Mesenchymal stem cell (in vitro differentiated cells and primary cell): ENCODE results near the gene MINDY4.

Experiments
- DNase-seq: peaks from one replicate; pipeline ENCODE4 v3.0.0-alpha.2; 2013
- H2AFZ ChIP-seq: one replicate; pipeline ENCODE4 v1.6.1; 2013; ENCODE audit warnings: low read depth, mild to moderate bottlenecking, control low read depth, inconsistent platforms, low read length, moderate library complexity
- H2AK5ac ChIP-seq: 2 replicates; pipeline ENCODE4 v1.6.1; 2013; ENCODE audit warnings: low read length, moderate library complexity, mild to moderate bottlenecking, inconsistent platforms; ENCODE audit not compliant: severe bottlenecking
- H2BK120ac ChIP-seq: one replicate; pipeline ENCODE4 v1.6.1; 2013; ENCODE audit warnings: low read depth, mild to moderate bottlenecking, inconsistent platforms, low read length, moderate library complexity
- H2BK12ac ChIP-seq, 2 experiments: one replicate each; pipeline ENCODE4 v1.6.1; 2013; ENCODE audit warnings: inconsistent platforms in 2 of 2, low read length in 2 of 2, mild to moderate bottlenecking in 2 of 2, moderate library complexity in 2 of 2, control low read depth in 1 of 2
- H2BK15ac ChIP-seq: one replicate; pipeline ENCODE4 v1.6.1; 2013; ENCODE audit warnings: mild to moderate bottlenecking, low read depth, inconsistent platforms; ENCODE audit not compliant: poor library complexity, severe bottlenecking
- H2BK5ac ChIP-seq: 2 replicates; pipeline ENCODE4 v1.6.1; 2013; ENCODE audit warnings: low read depth, mild to moderate bottlenecking, low read length, control low read depth, inconsistent platforms; ENCODE audit not compliant: poor library complexity, severe bottlenecking
- H3K14ac ChIP-seq, 2 experiments: one replicate each; pipeline ENCODE4 v1.6.1; 2013; ENCODE audit warnings: inconsistent platforms in 2 of 2, low read length in 2 of 2, control low read depth in 1 of 2, mild to moderate bottlenecking in 1 of 2, moderate library complexity in 1 of 2
- H3K18ac ChIP-seq, 2 experiments: one replicate each; pipeline ENCODE4 v1.6.1; 2013; ENCODE audit warnings: inconsistent platforms in 2 of 2, low read length in 2 of 2, control low read depth in 1 of 2, low read depth in 1 of 2, mild to moderate bottlenecking in 1 of 2
- H3K23ac ChIP-seq, 2 experiments: one replicate each; pipeline ENCODE4 v1.6.1; 2013; ENCODE audit warnings: inconsistent platforms in 2 of 2, low read length in 2 of 2, mild to moderate bottlenecking in 2 of 2, moderate library complexity in 2 of 2, control low read depth in 1 of 2
- H3K27ac ChIP-seq: 2 replicates; pipeline ENCODE4 v1.5.1; 2013; ENCODE audit warnings: mild to moderate bottlenecking, moderate library complexity, low read length, control low read depth, inconsistent platforms; ENCODE audit not compliant: poor library complexity, severe bottlenecking
- H3K27me3 ChIP-seq, 2 experiments: 2 replicates each; pipeline versions ENCODE4 v1.6.1 to v1.7.0; 2013; ENCODE audit warnings: low read length in 2 of 2, mild to moderate bottlenecking in 2 of 2, moderate library complexity in 2 of 2, control low read depth in 1 of 2, inconsistent platforms in 1 of 2; ENCODE audit not compliant: control insufficient read depth in 1 of 2, insufficient read depth in 1 of 2
- H3K36me3 ChIP-seq, 2 experiments: 2 replicates each; pipeline versions ENCODE4 v1.6.1 to v1.7.0; 2013; ENCODE audit warnings: low read length in 2 of 2, control low read depth in 1 of 2, inconsistent platforms in 1 of 2, low read depth in 1 of 2, mild to moderate bottlenecking in 1 of 2; ENCODE audit not compliant: insufficient read depth in 2 of 2, control insufficient read depth in 1 of 2
- H3K4ac ChIP-seq, 2 experiments: one replicate each; pipeline ENCODE4 v1.6.1; 2013; ENCODE audit warnings: inconsistent platforms in 2 of 2, low read length in 2 of 2, mild to moderate bottlenecking in 2 of 2, moderate library complexity in 2 of 2, control low read depth in 1 of 2, low read depth in 1 of 2
- H3K4me1 ChIP-seq: 2 replicates; pipeline ENCODE4 v1.6.1; 2013; ENCODE audit warnings: low read depth, low read length, control low read depth; ENCODE audit not compliant: control insufficient read depth, insufficient read depth
- H3K4me2 ChIP-seq: 2 replicates; pipeline ENCODE4 v1.6.1; 2013; ENCODE audit warnings: low read length, mild to moderate bottlenecking, inconsistent platforms; ENCODE audit not compliant: poor library complexity, severe bottlenecking
- H3K4me3 ChIP-seq, 2 experiments: 2 replicates each; pipeline versions ENCODE4 v1.5.1 to v1.7.0; 2013; ENCODE audit warnings: low read length in 2 of 2, mild to moderate bottlenecking in 2 of 2, control low read depth in 1 of 2, low read depth in 1 of 2; ENCODE audit not compliant: insufficient read depth in 1 of 2
- H3K79me1 ChIP-seq: replicated peaks from 2 replicates; pipeline ENCODE4 v1.6.1; 2013; ENCODE audit warnings: mild to moderate bottlenecking, control low read depth, low read length, inconsistent platforms; ENCODE audit not compliant: poor library complexity, severe bottlenecking
- H3K9ac ChIP-seq: 2 replicates; pipeline ENCODE4 v1.7.0; 2013; ENCODE audit warnings: mild to moderate bottlenecking, low read length, moderate library complexity
- H3K9me3 ChIP-seq: 2 replicates; pipeline ENCODE4 v1.7.0; 2013; ENCODE audit warnings: mild to moderate bottlenecking, low read length; ENCODE audit not compliant: control insufficient read depth
- H4K8ac ChIP-seq: one replicate; pipeline ENCODE4 v1.6.1; 2013; ENCODE audit warnings: inconsistent platforms, mild to moderate bottlenecking, low read length, moderate library complexity
- H4K91ac ChIP-seq: one replicate; pipeline ENCODE4 v1.6.1; 2013; ENCODE audit warnings: mild to moderate bottlenecking, low read length, inconsistent platforms
- WGBS: methylation state at CpG from one replicate; pipeline ENCODE4 v1.1.7; 2013; ENCODE audit warnings: mixed read lengths; 5-methylcytosine and 5-hydroxymethylcytosine counted together

MINDY4 gene

DNA sequence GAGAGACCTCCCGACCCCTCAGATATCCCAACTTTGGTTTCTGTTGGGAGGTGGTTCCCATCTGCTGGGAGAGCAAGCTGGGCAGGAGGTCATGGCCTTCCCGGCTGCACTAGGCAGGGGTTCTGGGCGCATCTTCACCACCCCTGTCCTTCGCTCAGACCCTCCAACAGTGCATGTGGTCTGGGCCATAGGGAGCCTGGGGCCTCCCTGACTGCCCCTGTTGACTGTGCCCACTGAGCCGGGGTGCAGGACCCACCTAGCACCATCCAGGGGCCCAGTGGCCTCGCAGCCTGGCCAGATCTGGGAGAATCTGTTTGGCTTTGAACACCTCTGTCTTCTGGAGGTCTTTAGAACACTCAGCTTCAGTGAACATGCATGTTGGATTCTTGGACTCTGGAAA is 38.0 kb upstream of the MINDY4 start:
- H3K27me3 ChIP-seq = peaks cover 73 to 93% of the 10 kb centered on the region in 2 experiments
- no peaks in the 10 kb centered on the region for H3K9me3 ChIP-seq
- no peak overlapping the region for H2AK5ac ChIP-seq
- H3K79me1 ChIP-seq = no peaks in the 10 kb centered on the region
- H3K4me1 ChIP-seq = peaks cover 2% of the 10 kb centered on the region
- no peak overlapping the region for H2AFZ ChIP-seq
- no peak overlapping the region for H3K4ac ChIP-seq
- H2BK15ac ChIP-seq = no peak overlapping the region
- no peak overlapping the region for H3K14ac ChIP-seq
- H3K36me3 ChIP-seq = no peaks in the 10 kb centered on the region
- H3K9ac ChIP-seq = no peak overlapping the region
- H2BK120ac ChIP-seq = no peak overlapping the region
- H4K91ac ChIP-seq = no peak overlapping the region
- DNase-seq = no peak
- no peak overlapping the region for H4K8ac ChIP-seq
- H2BK12ac ChIP-seq = no peak overlapping the region
- no peak overlapping the region for H2BK5ac ChIP-seq
- H3K4me2 ChIP-seq = no peak overlapping the region
- no peak overlapping the region for H3K18ac ChIP-seq
- no peak overlapping the region for H3K4me3 ChIP-seq
- 92% methylated on average over 6 of the region's 6 CpGs for WGBS
- no peak overlapping the region for H3K27ac ChIP-seq
- no peak overlapping the region for H3K23ac ChIP-seq

GRCh38 chr7:30733691-30734090 is 37.5 kb upstream of the MINDY4 start:
- H2BK5ac ChIP-seq = no peak overlapping the region
- peaks cover 2% of the 10 kb centered on the region for H3K4me1 ChIP-seq
- H2BK12ac ChIP-seq = no peak overlapping the region
- 84% methylated on average over 11 of the region's 11 CpGs for WGBS
- no peak overlapping the region for H4K91ac ChIP-seq
- H3K36me3 ChIP-seq = no peaks in the 10 kb centered on the region
- no peak overlapping the region for H3K4me3 ChIP-seq
- no peak overlapping the region for H3K4ac ChIP-seq
- H3K18ac ChIP-seq = no peak overlapping the region
- no peak overlapping the region for H2BK15ac ChIP-seq
- H3K9me3 ChIP-seq = no peaks in the 10 kb centered on the region
- H3K27me3 ChIP-seq = peaks cover 74 to 94% of the 10 kb centered on the region in 2 experiments
- H3K14ac ChIP-seq = no peak overlapping the region
- no peak overlapping the region for H3K9ac ChIP-seq
- no peak overlapping the region for H3K23ac ChIP-seq
- H2BK120ac ChIP-seq = no peak overlapping the region
- no peak for DNase-seq
- H2AK5ac ChIP-seq = no peak overlapping the region
- no peak overlapping the region for H4K8ac ChIP-seq
- H3K27ac ChIP-seq = no peak overlapping the region
- no peak overlapping the region for H2AFZ ChIP-seq
- H3K79me1 ChIP-seq = no peaks in the 10 kb centered on the region
- H3K4me2 ChIP-seq = no peak overlapping the region

- H3K9ac ChIP-seq = no peak overlapping the region
- H3K27me3 ChIP-seq = peaks cover 66 to 94% of the 10 kb centered on the region in 2 experiments
- no peak overlapping the region for H3K4me2 ChIP-seq
- no peaks in the 10 kb centered on the region for H3K9me3 ChIP-seq
- H3K23ac ChIP-seq = no peak overlapping the region
- no peaks in the 10 kb centered on the region for H3K36me3 ChIP-seq
- no peak overlapping the region for H2BK15ac ChIP-seq
- DNase-seq = no peak
- H3K4ac ChIP-seq = no peak overlapping the region
- H3K79me1 ChIP-seq = no peaks in the 10 kb centered on the region
- H4K8ac ChIP-seq = no peak overlapping the region
- H3K14ac ChIP-seq = no peak overlapping the region
- peaks cover 2% of the 10 kb centered on the region for H3K4me1 ChIP-seq
- H2BK120ac ChIP-seq = no peak overlapping the region
- no peak overlapping the region for H3K4me3 ChIP-seq
- H2AK5ac ChIP-seq = no peak overlapping the region
- no peak overlapping the region for H2AFZ ChIP-seq
- no peak overlapping the region for H3K18ac ChIP-seq
- no peak overlapping the region for H3K27ac ChIP-seq
- no peak overlapping the region for H2BK5ac ChIP-seq
- WGBS = 73% methylated on average over 7 of the region's 7 CpGs
- H4K91ac ChIP-seq = no peak overlapping the region
- H2BK12ac ChIP-seq = no peak overlapping the region
Measured at GRCh38 chr7:30734497-30734896, 36.7 kb upstream of the MINDY4 start.

DNA sequence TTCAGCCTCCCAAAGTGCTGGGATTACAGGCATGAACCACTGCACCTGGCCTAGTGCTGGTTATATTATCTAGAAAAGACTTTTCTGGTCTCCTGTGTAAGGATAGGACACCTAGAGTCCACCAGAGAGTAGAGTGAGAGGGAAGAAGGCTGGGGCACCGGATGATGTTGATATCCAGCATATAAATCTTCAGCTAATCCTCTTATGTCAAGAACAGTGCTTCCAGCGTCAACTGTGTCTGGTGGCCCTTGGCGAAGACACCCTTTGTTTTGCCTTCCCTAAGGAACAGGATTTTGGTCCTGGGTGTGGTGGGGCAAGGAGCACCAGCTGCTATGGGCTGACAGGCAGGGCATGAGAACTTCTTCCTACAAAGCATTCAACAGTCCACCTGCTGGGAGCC is 35.6 kb upstream of the MINDY4 start:
- DNase-seq = no peak
- H3K27me3 ChIP-seq = peaks cover 55 to 86% of the 10 kb centered on the region in 2 experiments
- H4K91ac ChIP-seq = no peak overlapping the region
- no peak overlapping the region for H2AK5ac ChIP-seq
- no peak overlapping the region for H2AFZ ChIP-seq
- H3K4me1 ChIP-seq = peaks cover 4% of the 10 kb centered on the region
- H3K4me3 ChIP-seq = no peak overlapping the region
- WGBS = 100% methylated on average over 1 of the region's 3 CpGs
- H3K14ac ChIP-seq = no peak overlapping the region
- H3K23ac ChIP-seq = no peak overlapping the region
- no peak overlapping the region for H4K8ac ChIP-seq
- no peak overlapping the region for H3K18ac ChIP-seq
- no peak overlapping the region for H3K27ac ChIP-seq
- H3K4me2 ChIP-seq = no peak overlapping the region
- H3K79me1 ChIP-seq = no peaks in the 10 kb centered on the region
- no peak overlapping the region for H2BK120ac ChIP-seq
- no peaks in the 10 kb centered on the region for H3K9me3 ChIP-seq
- H2BK12ac ChIP-seq = no peak overlapping the region
- no peaks in the 10 kb centered on the region for H3K36me3 ChIP-seq
- no peak overlapping the region for H2BK5ac ChIP-seq
- no peak overlapping the region for H2BK15ac ChIP-seq
- no peak overlapping the region for H3K9ac ChIP-seq
- H3K4ac ChIP-seq = no peak overlapping the region
